Suprapubic skin (tissue), 4 donors: ENCODE data around the gene DISC1. TPM values are rescaled to one million over a fixed set of nuclear protein-coding genes. Genes with fewer than 3 reads are reported as not detected.

Experiments used
- DNase-seq, 2 donors: peaks; one replicate each; pipeline ENCODE4 v3.0.0-alpha.2; 2019; ENCODE audit warnings: low spot score in 2 of 2
- H3K27ac ChIP-seq: fragments of 200-600 bp; sonication (generic); one replicate; pipeline ENCODE4 v1.5.1; 2019
- H3K27me3 ChIP-seq: fragments of 200-600 bp; sonication (generic); one replicate; pipeline ENCODE4 v1.5.1; 2019
- H3K36me3 ChIP-seq: fragments of 200-600 bp; sonication (generic); one replicate; pipeline ENCODE4 v1.5.1; 2019
- H3K4me1 ChIP-seq: fragments of 200-600 bp; sonication (generic); one replicate; pipeline ENCODE4 v1.5.1; 2019
- H3K4me3 ChIP-seq: fragments of 200-600 bp; sonication (generic); one replicate; pipeline ENCODE4 v1.5.1; 2019; ENCODE audit warnings: mild to moderate bottlenecking
- H3K9me3 ChIP-seq: fragments of 200-600 bp; sonication (generic); one replicate; pipeline ENCODE4 v1.5.1; 2019
- CTCF ChIP-seq, 2 donors: fragments of 200-600 bp in 1 of 2; fragments of 450-650 bp in 1 of 2; sonication (generic) in 1 of 2; IDR thresholded peaks; one replicate each; pipeline ENCODE4 v1.5.1; 2016 to 2019; ENCODE audit warnings: antibody characterized with exemption in 2 of 2, mild to moderate bottlenecking in 1 of 2, moderate library complexity in 1 of 2
- EP300 ChIP-seq: sonication (generic); formaldehyde crosslinking; IDR thresholded peaks from one replicate; pipeline ENCODE4 v1.6.1; 2017; ENCODE audit warnings: antibody characterized with exemption
- POLR2A ChIP-seq, 2 donors: fragments of 450-650 bp; IDR thresholded peaks; one replicate each; pipeline ENCODE4 v1.6.1; 2017; ENCODE audit warnings: antibody characterized with exemption in 2 of 2, mild to moderate bottlenecking in 2 of 2, moderate library complexity in 2 of 2
- POLR2AphosphoS5 ChIP-seq, 3 donors: sonication (generic); formaldehyde crosslinking; IDR thresholded peaks; one replicate each; pipeline ENCODE4 v1.6.1; 2017; ENCODE audit warnings: antibody characterized with exemption in 3 of 3
- WGBS: methylation state at CpG from one replicate; pipeline ENCODE4 v1.1.5; 2018; 5-methylcytosine and 5-hydroxymethylcytosine counted together
- total RNA-seq, 4 donors: library from RNA; depleted of rRNA; stranded (reverse); fragments of >200 nt; gene quantifications; one replicate each; pipeline ENCODE4 v1.1.0, GENCODE V29; 2016

The DISC1 gene
- total RNA-seq, 4 donors from 2014 or later, result 3.0 to 8.4 (median 5.2) TPM

DNA sequence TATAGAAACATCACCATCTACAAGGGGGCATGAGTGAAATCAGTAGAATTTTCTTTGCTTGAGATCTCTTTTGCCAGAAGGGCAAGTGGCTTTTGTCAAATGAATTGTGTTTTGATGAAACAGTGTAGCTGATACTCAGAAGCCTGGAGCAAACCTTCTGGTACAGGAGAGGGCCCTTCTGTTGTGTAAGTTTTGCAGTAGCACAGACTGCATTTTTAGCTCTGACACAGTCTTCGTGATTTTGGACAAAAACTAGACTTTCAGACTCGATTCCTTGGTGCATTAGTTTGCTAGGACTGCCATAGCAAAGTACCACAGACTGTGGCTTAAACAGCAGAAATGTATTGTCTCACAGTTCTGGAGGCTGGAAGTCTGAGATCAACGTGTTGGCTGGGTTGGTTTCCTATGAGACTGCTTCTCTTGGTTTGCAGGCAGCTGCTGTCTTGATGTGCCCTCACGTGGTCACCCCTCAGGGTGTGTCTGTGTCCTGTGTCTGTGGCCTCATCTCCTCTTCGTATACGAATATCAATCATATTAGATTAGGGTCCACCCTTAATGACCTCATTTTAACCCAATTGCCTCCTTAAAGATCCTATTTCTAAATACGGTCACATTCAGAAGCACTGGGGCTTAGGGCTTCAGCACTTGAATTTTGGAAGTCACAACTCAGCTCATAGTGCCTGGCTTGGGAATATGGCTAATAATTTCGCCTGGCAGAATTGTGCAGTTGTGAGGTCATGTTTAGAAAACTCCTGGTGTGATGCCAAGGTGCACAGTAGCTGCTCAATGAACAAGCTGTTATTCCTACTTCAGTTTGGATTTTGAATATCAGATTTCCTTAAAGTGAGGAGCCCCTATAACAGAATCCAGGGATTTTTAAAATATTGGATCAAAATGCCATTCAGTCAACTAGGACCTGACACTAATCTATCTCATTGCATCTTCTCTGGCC, 21.2 kb upstream of the DISC1 start:
- Histone ChIP-seq H3K27me3 (no peaks in the 10 kb centered on the region), H3K36me3 (no peaks in the 10 kb centered on the region), H3K4me1 (peaks cover 24% of the 10 kb centered on the region), H3K27ac (no peak overlapping the region), H3K4me3 (no peak overlapping the region), H3K9me3 (no peaks in the 10 kb centered on the region)
- TF ChIP-seq POLR2AphosphoS5 (IDR thresholded peaks at IDR 0.05), result no peak
- WGBS, result 57% methylated on average over 8 of the region's 8 CpGs
- DNase-seq, result no peak

DNA sequence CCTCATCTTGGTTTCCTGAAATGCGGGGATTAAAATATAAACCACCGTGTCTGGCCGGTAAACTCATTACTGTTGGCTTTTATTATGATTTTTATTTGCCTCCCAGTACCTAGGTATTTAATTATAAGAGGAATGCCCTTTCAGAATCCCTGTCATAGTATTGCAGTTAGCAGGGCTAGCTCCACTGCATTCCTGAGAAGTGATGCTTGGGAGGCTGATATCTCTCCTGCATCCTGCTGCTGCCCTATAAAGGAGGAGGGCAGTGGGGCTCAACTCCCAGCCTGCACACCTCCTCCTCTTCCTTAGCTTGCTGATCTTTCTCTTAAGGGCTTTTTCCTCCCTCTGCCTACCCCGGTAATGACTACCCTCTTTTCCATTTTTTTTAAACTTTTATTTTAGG, 19.9 kb upstream of the DISC1 start:
- WGBS, result 52% methylated on average over 4 of the region's 4 CpGs
- H3K4me1 ChIP-seq, result peaks cover 12% of the 10 kb centered on the region
- no peak overlapping the region for H3K4me3 ChIP-seq
- no peak for TF ChIP-seq CTCF (IDR thresholded peaks at IDR 0.05)
- no peak for TF ChIP-seq POLR2AphosphoS5 (IDR thresholded peaks at IDR 0.05)
- TF ChIP-seq EP300, result no peak
- no peak for TF ChIP-seq POLR2A (IDR thresholded peaks at IDR 0.05)
- no peaks in the 10 kb centered on the region for H3K9me3 ChIP-seq
- H3K36me3 ChIP-seq, result no peaks in the 10 kb centered on the region
- DNase-seq, result no peak
- no peaks in the 10 kb centered on the region for H3K27me3 ChIP-seq
- H3K27ac ChIP-seq, result no peak overlapping the region

- Histone ChIP-seq H3K9me3 (no peaks in the 10 kb centered on the region), H3K4me1 (peaks cover 2% of the 10 kb centered on the region), H3K27me3 (no peaks in the 10 kb centered on the region), H3K36me3 (no peaks in the 10 kb centered on the region), H3K4me3 (no peak overlapping the region), H3K27ac (no peak overlapping the region)
- TF ChIP-seq POLR2AphosphoS5 (IDR thresholded peaks at IDR 0.05) (no peak), CTCF (IDR thresholded peaks at IDR 0.05) (no peak), EP300 (no peak), POLR2A (IDR thresholded peaks at IDR 0.05) (no peak)
- 95% methylated on average over 2 of the region's 2 CpGs for WGBS
- DNase-seq, result no peak
Observed at GRCh38 chr1:231610388-231610787, 16.2 kb upstream of the DISC1 start.

DNA sequence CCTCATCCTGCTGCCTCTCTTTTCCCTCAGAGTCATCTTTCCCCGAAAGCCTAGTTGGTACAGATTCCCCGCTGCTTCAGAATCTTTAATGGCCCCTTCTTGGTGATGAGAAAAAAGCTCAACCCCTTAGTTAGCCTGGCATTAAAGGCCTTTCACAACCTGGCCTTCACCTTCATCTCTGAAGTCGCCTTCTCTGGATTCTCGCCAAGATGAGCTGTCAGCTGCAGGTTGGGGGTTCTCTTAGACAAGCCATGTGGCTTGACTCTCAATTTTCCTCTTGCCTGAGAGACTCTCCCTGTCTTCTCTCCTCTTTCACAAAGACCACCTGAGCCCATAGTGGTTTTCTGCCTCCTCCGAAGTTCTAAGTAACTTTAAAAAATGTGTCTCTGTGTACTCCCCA, 15.5 kb upstream of the DISC1 start:
- Histone ChIP-seq H3K9me3 (no peaks in the 10 kb centered on the region), H3K27me3 (no peaks in the 10 kb centered on the region), H3K36me3 (no peaks in the 10 kb centered on the region), H3K4me1 (peaks cover 2% of the 10 kb centered on the region), H3K27ac (no peak overlapping the region), H3K4me3 (no peak overlapping the region)
- 89% methylated on average over 5 of the region's 5 CpGs for WGBS
- DNase-seq, result no peak
- no peak for TF ChIP-seq POLR2A (IDR thresholded peaks at IDR 0.05)
- TF ChIP-seq EP300, result no peak
- TF ChIP-seq POLR2AphosphoS5 (IDR thresholded peaks at IDR 0.05), result no peak
- TF ChIP-seq CTCF (IDR thresholded peaks at IDR 0.05), result no peak

DNA sequence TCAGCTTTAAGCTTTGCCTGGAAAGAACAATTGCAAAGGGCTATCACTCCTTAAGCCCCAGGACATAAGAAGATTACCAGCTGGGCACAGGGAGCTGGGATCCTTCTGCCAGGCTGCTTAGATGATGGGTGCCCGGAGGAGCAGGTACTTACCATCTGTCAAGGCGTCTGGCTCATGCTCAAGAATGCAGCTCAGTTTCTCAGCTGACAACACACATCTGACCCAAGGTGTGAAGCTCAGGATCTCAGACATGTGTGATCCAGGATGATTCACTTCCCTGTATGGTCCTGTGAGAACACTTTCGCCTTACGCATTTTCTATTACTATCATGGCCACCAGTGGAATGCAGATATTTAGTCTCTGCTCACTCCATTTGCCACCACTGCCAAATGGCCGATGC, 14.7 kb upstream of the DISC1 start:
- peaks cover 2% of the 10 kb centered on the region for H3K4me1 ChIP-seq
- no peaks in the 10 kb centered on the region for H3K27me3 ChIP-seq
- no peaks in the 10 kb centered on the region for H3K36me3 ChIP-seq
- TF ChIP-seq POLR2AphosphoS5 (IDR thresholded peaks at IDR 0.05) (no peak), POLR2A (IDR thresholded peaks at IDR 0.05) (no peak), CTCF (IDR thresholded peaks at IDR 0.05) (no peak), EP300 (no peak)
- DNase-seq, result no peak
- no peak overlapping the region for H3K4me3 ChIP-seq
- 86% methylated on average over 5 of the region's 5 CpGs for WGBS
- no peak overlapping the region for H3K27ac ChIP-seq
- no peaks in the 10 kb centered on the region for H3K9me3 ChIP-seq
